Stimulated activated naive B cell treated with anti-CD40 and anti-IgM and Interleukin-4, amounts not matched to agents 10 μg/mL and 1 μg/mL and 100 μg/mL, for 72 hours (primary cell): Measurements from ENCODE around the gene STX18.

Experiments used
- ATAC-seq, 2 donors: fragments of 150-1000 bp; cut with Tn5 transposase; replicated peaks; 2 replicates each; pipeline ENCODE4 v1.10.0; 2021; ENCODE audit warnings: moderate library complexity in 1 of 2
- DNase-seq: peaks from one replicate; pipeline ENCODE4 v3.0.0; 2021
- H3K27ac Mint-ChIP-seq: one replicate; pipeline ENCODE4 v1.8.0; 2022; ENCODE audit warnings: mild to moderate bottlenecking, mixed read lengths
- H3K27me3 Mint-ChIP-seq, 2 donors: one replicate each; pipeline ENCODE4 v1.8.0; 2022; ENCODE audit warnings: mixed read lengths in 2 of 2
- H3K36me3 Mint-ChIP-seq, 2 donors: one replicate each; pipeline ENCODE4 v1.8.0; 2022; ENCODE audit warnings: mixed read lengths in 2 of 2, mild to moderate bottlenecking in 1 of 2
- H3K4me1 Mint-ChIP-seq, 2 donors: one replicate each; pipeline ENCODE4 v1.8.0; 2022; ENCODE audit warnings: mixed read lengths in 2 of 2, mild to moderate bottlenecking in 1 of 2
- H3K4me3 Mint-ChIP-seq, 2 donors: one replicate each; pipeline ENCODE4 v1.8.0; 2022; ENCODE audit warnings: mild to moderate bottlenecking in 2 of 2, mixed read lengths in 2 of 2, moderate library complexity in 1 of 2
- H3K9me3 Mint-ChIP-seq, 2 donors: one replicate each; pipeline ENCODE4 v1.8.0; 2022; ENCODE audit warnings: mixed read lengths in 2 of 2, mild to moderate bottlenecking in 1 of 2

The STX18 gene

DNA sequence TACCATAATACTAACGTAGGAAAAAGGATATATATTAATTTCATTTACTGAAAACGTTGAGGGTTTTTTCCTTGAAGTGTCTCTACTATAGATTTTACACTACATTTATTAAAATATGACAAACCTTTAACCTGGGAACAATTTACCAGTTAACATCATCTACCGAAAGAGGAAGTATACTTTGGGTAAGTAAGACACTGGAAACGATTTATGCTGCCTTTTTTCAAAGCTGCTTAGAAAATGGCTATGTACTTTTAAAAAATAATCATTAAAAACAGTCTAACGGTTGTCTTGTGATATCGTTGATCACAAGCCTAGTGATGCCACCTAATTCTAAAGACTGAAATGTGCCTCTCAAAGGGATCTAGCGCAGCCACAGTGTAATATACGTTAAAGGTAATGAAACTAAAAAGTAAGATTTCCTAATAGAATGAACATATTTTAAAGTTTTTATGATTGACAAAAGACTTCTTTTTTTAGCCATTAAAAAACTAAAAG lies 50.4 kb downstream of the STX18 start:
- DNase-seq, result no peak
- Mint-ChIP-seq H3K27me3 (no peaks in the 10 kb centered on the region), H3K27ac (no peak overlapping the region), H3K4me3 (no peak overlapping the region), H3K9me3 (no peaks in the 10 kb centered on the region), H3K36me3 (no peaks in the 10 kb centered on the region), H3K4me1 (peaks cover 7 to 11% of the 10 kb centered on the region in 2 donors)
- peak in 1 of 2 donors; percentile 26 for ATAC-seq

DNA sequence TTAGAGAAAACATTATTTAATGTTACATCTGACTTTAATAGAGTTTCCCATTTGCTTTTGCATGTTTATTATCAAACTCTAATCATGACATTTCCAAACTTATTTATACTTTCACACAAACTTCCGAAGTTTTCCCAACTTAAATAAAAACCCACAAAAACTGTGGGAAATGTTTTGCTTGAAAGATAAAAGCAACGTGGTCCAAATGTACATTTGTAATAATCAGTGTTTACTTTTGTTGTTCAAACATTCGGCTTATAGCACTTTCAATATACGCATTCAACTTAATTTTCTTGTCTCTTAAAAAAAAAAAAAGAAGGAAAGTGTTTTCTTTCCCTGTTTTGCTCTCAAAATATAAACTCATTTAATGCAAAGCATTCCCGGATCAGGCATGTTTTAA lies 51.0 kb downstream of the STX18 start:
- H3K27ac Mint-ChIP-seq, result no peak overlapping the region
- no peak for DNase-seq
- no peaks in the 10 kb centered on the region for H3K27me3 Mint-ChIP-seq
- H3K4me1 Mint-ChIP-seq, result peaks cover 5 to 11% of the 10 kb centered on the region in 2 donors
- ATAC-seq, result no peak
- no peak overlapping the region for H3K4me3 Mint-ChIP-seq
- no peaks in the 10 kb centered on the region for H3K9me3 Mint-ChIP-seq
- H3K36me3 Mint-ChIP-seq, result peaks cover 0 to under 1% of the 10 kb centered on the region in 2 donors

DNA sequence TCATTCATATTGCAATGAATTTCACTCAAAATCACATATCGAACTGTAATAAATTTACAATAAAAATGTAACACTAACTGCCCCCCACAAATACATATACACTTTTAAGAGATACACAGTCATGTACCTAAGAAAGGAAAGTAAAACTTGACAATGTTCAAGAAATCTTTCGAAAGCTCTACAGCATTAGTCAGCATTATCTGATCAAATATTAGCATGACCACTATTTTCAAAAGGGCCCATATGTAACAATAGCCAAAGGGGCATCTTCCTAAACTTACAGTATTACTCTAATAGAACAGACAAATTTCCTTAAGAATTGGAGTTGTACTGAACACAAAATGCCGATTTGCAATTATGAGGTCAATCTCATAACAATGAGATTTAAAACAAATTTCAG lies 51.8 kb downstream of the STX18 start:
- Mint-ChIP-seq H3K4me1 (peaks cover 5 to 11% of the 10 kb centered on the region in 2 donors), H3K27ac (no peak overlapping the region), H3K36me3 (peaks cover 0 to 3% of the 10 kb centered on the region in 2 donors), H3K4me3 (no peak overlapping the region), H3K27me3 (no peaks in the 10 kb centered on the region), H3K9me3 (no peaks in the 10 kb centered on the region)
- DNase-seq, result no peak
- ATAC-seq, result no peak

DNA sequence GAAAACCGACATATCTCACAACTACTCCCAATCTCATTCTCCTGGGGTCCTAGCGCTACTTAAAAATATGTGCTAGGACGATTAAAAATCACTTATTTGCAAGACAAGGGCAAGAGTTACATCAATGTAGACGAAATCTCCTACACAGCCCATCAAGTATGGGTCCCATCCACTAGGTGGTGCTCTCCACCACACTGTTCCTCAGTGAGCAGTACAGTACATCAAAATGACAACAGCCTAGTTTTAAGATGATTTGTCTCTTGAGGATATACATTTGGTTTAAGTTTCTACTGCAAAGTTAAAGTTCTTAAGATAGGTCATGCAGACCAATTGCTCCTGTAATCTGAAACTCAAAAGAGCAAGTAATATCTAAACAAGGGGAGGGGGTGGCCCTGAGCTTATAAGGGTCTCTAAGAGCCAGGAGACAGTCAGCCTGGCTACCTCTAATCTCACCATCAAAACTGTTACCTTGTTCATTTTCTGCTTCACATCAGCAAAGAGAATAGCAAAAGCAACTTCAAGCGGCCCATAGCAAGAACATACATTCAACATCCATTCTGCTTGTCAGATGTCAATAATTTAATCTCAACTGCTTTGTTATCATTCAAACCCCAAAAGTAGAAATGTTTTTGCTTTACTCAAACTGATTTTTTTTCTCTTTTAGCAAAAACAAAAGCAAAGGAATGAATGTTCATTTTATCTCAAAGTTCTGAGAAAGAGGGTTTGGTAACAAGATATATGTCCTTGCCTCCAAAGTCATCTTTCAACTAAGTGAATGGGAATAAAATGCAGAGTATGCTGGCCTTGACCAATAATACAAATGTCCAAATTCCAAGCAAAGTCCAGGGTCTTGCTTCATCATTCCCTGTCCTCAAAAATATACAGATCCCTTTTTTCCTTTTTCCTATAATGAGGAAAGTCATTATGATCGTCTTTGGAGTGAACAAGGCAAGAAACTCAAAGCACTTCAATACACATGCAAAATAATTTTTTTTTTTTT lies 53.1 kb downstream of the STX18 start:
- no peak overlapping the region for H3K4me3 Mint-ChIP-seq
- H3K9me3 Mint-ChIP-seq, result no peaks in the 10 kb centered on the region
- ATAC-seq, result peak; percentile 95 to 96
- peak; percentile 53 for DNase-seq
- H3K27me3 Mint-ChIP-seq, result no peaks in the 10 kb centered on the region
- H3K4me1 Mint-ChIP-seq, result peaks cover 5% of the 10 kb centered on the region in 2 donors
- peaks cover 0 to 6% of the 10 kb centered on the region in 2 donors for H3K36me3 Mint-ChIP-seq
- H3K27ac Mint-ChIP-seq, result no peak overlapping the region

DNA sequence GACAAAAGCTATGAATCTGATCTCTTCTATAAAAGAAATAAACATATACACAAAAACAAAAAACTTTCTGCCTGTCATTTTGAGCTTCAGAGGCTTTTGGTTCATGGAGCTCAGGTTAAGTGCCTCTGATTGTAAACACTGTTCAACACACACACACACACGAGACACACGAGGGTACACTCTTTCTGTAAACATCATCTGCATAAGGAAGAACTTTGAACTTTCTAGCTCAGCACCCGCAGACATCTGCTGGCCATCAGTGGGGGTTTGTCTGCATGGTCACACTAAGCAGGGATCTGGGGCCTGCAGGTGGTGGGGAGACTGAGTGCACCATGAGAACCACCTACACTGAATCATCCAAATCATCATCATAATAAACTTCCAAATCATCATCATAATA lies 54.9 kb downstream of the STX18 start:
- H3K4me1 Mint-ChIP-seq, result peaks cover 4 to 8% of the 10 kb centered on the region in 2 donors
- no peaks in the 10 kb centered on the region for H3K27me3 Mint-ChIP-seq
- H3K36me3 Mint-ChIP-seq, result peaks cover 3 to 12% of the 10 kb centered on the region in 2 donors
- H3K9me3 Mint-ChIP-seq, result no peaks in the 10 kb centered on the region
- ATAC-seq, result no peak
- no peak overlapping the region for H3K4me3 Mint-ChIP-seq
- no peak for DNase-seq
- H3K27ac Mint-ChIP-seq, result no peak overlapping the region

DNA sequence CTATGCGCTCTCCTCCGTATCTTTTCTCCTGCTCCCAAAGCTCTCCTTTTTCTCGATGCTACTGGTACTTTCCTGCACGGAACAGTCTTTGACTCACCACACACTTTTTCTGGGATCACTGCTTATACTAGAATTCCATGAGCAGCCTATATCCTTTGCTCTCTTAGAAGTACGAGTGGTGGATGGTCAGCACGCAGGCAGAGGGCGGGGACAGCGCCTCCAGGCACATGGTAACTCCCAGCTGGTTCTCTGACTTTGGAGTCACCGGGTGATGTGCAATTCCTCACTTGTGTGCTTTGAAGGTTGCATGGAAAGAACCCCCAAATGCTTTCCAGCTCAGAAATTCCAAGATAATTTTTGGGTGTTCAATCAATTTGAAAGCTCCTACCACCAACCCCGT lies 56.0 kb downstream of the STX18 start:
- no peak for DNase-seq
- no peaks in the 10 kb centered on the region for H3K9me3 Mint-ChIP-seq
- no peak for ATAC-seq
- no peak overlapping the region for H3K27ac Mint-ChIP-seq
- no peaks in the 10 kb centered on the region for H3K27me3 Mint-ChIP-seq
- no peak overlapping the region for H3K4me3 Mint-ChIP-seq
- H3K36me3 Mint-ChIP-seq, result peaks cover 3 to 12% of the 10 kb centered on the region in 2 donors
- peaks cover 8 to 11% of the 10 kb centered on the region in 2 donors for H3K4me1 Mint-ChIP-seq

DNA sequence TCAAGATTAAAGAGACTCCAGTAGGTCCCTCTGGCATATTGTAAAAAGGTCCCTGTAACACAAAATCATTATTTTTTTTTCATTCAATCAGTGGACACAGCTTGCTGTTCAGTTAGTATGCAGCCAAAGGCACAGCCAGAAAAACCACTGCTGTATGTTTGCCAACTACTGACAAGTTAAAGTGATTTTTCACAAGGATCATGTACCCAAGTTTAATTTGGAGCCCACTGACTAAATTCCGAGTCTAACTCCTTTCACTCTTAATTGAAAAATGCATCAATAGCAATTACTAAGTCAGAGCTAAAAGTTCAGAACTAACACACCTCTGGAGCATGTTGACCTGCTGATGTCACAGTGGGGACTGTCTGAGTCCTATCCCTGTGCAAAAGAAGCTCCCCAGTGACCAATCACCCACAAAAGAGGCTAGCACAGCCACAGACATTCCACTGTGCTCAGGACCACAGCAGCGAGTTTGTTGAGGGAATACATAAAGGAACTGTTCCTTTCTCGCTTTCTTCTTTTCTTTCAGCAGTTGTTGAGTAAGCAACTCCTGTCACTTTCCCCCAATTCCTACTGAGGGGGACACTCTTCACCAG lies 60.4 kb downstream of the STX18 start:
- no peaks in the 10 kb centered on the region for H3K9me3 Mint-ChIP-seq
- no peak for DNase-seq
- H3K4me1 Mint-ChIP-seq, result peaks cover 8 to 10% of the 10 kb centered on the region in 2 donors
- ATAC-seq, result no peak
- H3K4me3 Mint-ChIP-seq, result no peak overlapping the region
- H3K27me3 Mint-ChIP-seq, result no peaks in the 10 kb centered on the region
- H3K36me3 Mint-ChIP-seq, result peaks cover 4 to 20% of the 10 kb centered on the region in 2 donors
- no peak overlapping the region for H3K27ac Mint-ChIP-seq

DNA sequence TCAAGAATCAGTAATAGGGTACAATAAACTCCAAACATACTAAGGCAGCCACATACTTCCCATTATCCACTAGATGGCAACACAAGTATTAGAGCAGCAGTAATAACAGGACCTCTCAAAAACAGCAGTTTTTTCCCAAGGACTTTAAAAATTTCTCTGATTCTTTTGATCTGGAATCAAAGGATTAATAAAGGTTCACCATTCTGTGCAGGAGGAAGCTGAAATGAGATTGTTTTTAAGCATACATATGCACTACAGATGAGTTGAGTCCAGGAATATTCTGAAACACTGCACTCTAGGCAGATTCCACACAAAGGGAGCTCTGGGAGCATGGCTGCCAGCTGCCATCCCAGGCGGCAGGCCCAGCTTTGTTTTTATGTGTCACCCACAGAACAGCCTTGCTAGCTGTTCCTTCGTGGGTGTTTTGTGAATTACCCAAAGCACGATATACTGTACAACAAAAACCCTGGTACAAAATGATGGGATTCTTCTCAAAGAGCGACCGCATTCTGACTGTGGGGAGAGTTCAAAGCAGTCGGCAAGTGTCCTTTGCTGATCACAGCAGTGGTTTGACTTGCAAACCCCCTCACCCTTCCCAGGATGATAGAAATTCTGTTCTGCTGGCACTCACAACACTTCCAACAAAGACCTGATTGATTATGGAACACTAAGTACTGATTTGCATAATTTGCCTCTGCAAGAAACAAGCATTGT lies 61.0 kb downstream of the STX18 start:
- Mint-ChIP-seq H3K4me1 (peaks cover 8 to 10% of the 10 kb centered on the region in 2 donors), H3K27ac (no peak overlapping the region), H3K9me3 (no peaks in the 10 kb centered on the region), H3K36me3 (peaks cover 4 to 20% of the 10 kb centered on the region in 2 donors), H3K27me3 (no peaks in the 10 kb centered on the region), H3K4me3 (no peak overlapping the region)
- ATAC-seq, result no peak
- DNase-seq, result no peak

DNA sequence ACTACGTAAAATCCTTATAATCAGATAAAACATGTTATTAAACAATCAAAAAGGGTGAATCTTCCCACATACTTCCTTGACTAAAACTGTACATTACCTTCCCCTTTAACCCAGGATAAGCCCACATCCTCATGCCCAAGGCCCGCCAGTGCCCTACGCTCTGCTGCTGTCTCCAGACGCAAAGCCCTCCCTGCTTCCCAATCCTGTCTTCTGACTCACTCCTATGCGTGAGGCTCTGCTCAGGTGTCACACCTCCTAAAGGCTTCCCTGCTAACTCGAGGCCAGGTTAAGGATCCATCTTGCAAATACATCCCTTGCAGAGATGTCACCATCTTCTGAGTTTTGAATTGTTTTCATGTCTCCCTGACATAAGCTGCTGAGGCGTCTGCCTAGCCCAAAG lies 61.6 kb downstream of the STX18 start:
- Mint-ChIP-seq H3K36me3 (peaks cover 4 to 18% of the 10 kb centered on the region in 2 donors), H3K4me3 (no peak overlapping the region), H3K27me3 (no peaks in the 10 kb centered on the region), H3K4me1 (peaks cover 8 to 10% of the 10 kb centered on the region in 2 donors), H3K9me3 (no peaks in the 10 kb centered on the region), H3K27ac (no peak overlapping the region)
- DNase-seq (no peak), ATAC-seq (no peak)

DNA sequence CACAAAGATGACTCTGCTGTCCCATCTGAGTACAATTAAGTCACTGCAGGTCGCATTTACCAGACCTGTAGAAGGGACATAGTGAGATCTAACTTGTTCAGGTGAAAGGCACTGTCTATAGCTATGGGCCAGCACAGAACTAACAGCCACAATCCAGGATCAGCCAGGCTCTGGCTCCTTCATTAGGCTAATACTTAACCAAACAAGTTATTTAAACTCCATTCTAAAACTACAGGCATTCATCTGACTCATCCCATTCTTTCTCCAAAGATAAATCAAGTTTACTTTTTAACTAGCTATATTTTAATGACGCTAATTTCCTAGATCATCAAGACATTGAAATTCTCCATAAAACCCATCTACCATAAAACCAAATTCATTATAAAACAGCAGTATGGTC lies 62.5 kb downstream of the STX18 start:
- peaks cover 10 to 11% of the 10 kb centered on the region in 2 donors for H3K4me1 Mint-ChIP-seq
- no peaks in the 10 kb centered on the region for H3K9me3 Mint-ChIP-seq
- ATAC-seq (no peak), DNase-seq (no peak)
- H3K4me3 Mint-ChIP-seq, result no peak overlapping the region
- H3K36me3 Mint-ChIP-seq, result peaks cover 4 to 14% of the 10 kb centered on the region in 2 donors
- H3K27ac Mint-ChIP-seq, result no peak overlapping the region
- no peaks in the 10 kb centered on the region for H3K27me3 Mint-ChIP-seq

DNA sequence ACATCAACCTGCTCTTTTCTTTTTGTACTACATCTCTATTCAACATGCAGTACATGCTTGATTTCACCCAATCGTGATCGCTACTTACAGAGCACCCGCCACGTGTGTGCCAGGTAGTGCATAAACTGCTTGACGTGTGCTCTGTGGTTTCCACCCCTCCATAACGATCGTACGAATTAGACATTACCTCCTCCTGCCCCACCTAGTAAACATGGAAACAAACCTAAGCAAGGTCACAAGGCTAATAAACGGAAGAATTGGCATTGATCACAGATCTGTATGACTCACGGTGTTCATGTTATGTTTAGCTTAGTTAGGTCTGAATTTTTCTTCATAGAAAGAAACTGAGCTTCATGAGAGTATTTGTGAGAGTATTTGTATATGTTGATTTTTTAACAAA lies 64.1 kb downstream of the STX18 start:
- Mint-ChIP-seq H3K36me3 (peaks cover 4 to 19% of the 10 kb centered on the region in 2 donors), H3K9me3 (no peaks in the 10 kb centered on the region), H3K4me1 (peaks cover 10 to 18% of the 10 kb centered on the region in 2 donors), H3K27me3 (no peaks in the 10 kb centered on the region), H3K4me3 (no peak overlapping the region), H3K27ac (no peak overlapping the region)
- DNase-seq, result no peak
- ATAC-seq, result no peak

DNA sequence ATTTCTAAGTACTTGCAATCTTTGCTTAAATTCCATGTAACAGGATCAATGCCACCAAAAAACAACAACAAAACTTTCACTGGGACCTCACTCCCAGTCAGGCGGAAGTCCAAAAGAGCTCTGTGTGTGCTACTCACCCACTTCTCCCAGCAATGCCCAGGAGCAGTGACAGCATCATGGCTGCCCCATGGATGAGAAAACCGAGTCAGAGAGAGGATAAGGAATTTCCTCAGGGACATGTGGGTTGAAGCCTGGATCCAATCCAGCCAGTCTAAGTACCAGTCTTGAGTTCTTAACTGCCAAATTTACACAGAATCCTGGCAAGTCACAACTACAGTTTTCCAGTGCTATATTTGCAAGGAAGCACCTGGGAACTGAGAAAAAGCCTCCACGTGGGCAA lies 64.5 kb downstream of the STX18 start:
- ATAC-seq (no peak), DNase-seq (no peak)

DNA sequence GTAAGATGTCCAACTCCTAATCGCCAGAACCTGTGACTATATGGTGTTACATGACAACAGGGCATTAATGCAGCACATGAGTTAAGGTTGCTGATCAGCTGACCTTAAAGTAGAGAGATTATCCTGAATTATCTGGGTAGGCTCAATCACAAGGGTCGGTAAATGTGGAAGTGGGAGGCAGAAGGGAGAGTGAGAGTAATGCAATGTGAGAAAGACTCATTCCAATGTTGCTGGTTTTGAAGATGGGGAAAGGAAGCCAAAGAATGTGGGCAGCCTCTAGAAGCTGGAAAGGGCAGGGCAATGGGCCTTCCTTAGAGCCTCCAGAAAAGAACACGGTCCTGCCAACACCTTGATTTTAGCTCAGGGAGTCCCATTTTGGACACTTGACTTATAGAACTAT lies 67.4 kb downstream of the STX18 start:
- Mint-ChIP-seq H3K27me3 (no peaks in the 10 kb centered on the region), H3K4me1 (peaks cover 5 to 10% of the 10 kb centered on the region in 2 donors), H3K36me3 (peaks cover 10 to 27% of the 10 kb centered on the region in 2 donors), H3K4me3 (no peak overlapping the region), H3K27ac (no peak overlapping the region), H3K9me3 (no peaks in the 10 kb centered on the region)
- no peak for ATAC-seq
- no peak for DNase-seq

More for the DNA sequence above, 64.5 kb downstream of the STX18 start:
- Mint-ChIP-seq H3K27me3 (no peaks in the 10 kb centered on the region), H3K36me3 (peaks cover 2 to 17% of the 10 kb centered on the region in 2 donors), H3K27ac (no peak overlapping the region), H3K4me3 (no peak overlapping the region), H3K9me3 (no peaks in the 10 kb centered on the region), H3K4me1 (peaks cover 10 to 18% of the 10 kb centered on the region in 2 donors)

DNA sequence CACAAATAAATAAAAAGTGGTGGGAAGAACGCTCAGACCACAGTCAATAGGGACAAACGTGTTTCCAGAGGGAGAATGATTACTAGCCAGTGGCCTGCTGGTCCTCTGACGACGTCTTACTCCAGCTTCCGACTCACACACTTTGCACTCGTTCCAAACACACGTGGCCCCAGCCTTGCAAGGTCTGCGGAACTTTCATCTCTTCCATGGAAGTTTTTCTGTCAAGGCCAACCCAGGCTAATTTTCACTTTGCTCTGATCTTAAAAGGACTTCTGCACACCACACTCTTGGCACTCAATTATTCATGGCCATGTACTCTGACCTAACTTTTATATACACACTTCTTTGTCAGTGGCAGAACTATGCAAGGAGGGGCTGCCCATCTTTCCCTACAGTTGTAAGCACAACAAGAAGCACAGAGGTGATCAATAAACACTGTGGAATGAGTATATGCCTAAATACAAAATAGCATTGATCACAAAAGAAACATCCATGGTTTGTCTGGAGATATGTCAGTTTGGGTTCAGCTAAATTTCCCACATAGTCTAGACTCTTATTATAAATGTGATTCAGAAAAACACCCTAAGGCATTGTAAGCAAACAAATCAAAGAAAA lies 69.4 kb downstream of the STX18 start:
- H3K9me3 Mint-ChIP-seq, result no peaks in the 10 kb centered on the region
- DNase-seq (no peak), ATAC-seq (no peak)
- peaks cover 3 to 10% of the 10 kb centered on the region in 2 donors for H3K4me1 Mint-ChIP-seq
- H3K36me3 Mint-ChIP-seq, result peaks cover 19 to 35% of the 10 kb centered on the region in 2 donors
- no peak overlapping the region for H3K4me3 Mint-ChIP-seq
- H3K27ac Mint-ChIP-seq, result no peak overlapping the region
- H3K27me3 Mint-ChIP-seq, result no peaks in the 10 kb centered on the region
